ENCODE data around the gene PPP2R5A.

DNA sequence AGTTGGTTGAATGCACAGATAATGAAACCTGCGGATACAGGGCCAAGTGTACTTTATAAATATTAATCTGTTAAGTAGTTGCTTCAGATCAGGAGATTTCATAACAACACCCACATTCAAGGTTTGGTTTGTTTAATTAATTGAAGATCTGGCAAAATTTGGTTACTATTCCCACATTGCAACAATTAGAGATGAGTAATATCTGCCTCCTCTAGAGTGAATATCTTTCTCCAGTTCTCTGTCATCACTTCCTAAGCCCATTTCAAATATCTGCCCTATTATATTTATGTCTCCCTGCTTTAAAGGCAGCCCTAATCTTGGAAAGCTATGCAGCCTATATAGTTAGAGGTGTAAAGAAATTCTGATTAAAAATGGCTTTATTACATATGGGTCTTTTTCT lies 61.4 kb downstream of the PPP2R5A start:
- TF ChIP-seq CTCF (IDR thresholded peaks at IDR 0.05): no peak
- no peak for TF ChIP-seq POLR2A (IDR thresholded peaks at IDR 0.05)
